GM21723 (cell line): Measurements from ENCODE around the gene SNRNP200.
A peak's percentile ranks its signal among the peaks of the same experiment; 100 is the strongest.
"Not testable (repeated sequence)": the region's sequence is repeated elsewhere in the genome, so short reads cannot be mapped to it uniquely, and the experiment has no call there.

Source experiments
- ATAC-seq: cut with Tn5 transposase; IDR thresholded peaks from one replicate; pipeline ENCODE4 v1.9.1; 2021; ENCODE audit warnings: mild to moderate bottlenecking, moderate library complexity; ENCODE audit not compliant: unreplicated experiment

SNRNP200 gene

DNA sequence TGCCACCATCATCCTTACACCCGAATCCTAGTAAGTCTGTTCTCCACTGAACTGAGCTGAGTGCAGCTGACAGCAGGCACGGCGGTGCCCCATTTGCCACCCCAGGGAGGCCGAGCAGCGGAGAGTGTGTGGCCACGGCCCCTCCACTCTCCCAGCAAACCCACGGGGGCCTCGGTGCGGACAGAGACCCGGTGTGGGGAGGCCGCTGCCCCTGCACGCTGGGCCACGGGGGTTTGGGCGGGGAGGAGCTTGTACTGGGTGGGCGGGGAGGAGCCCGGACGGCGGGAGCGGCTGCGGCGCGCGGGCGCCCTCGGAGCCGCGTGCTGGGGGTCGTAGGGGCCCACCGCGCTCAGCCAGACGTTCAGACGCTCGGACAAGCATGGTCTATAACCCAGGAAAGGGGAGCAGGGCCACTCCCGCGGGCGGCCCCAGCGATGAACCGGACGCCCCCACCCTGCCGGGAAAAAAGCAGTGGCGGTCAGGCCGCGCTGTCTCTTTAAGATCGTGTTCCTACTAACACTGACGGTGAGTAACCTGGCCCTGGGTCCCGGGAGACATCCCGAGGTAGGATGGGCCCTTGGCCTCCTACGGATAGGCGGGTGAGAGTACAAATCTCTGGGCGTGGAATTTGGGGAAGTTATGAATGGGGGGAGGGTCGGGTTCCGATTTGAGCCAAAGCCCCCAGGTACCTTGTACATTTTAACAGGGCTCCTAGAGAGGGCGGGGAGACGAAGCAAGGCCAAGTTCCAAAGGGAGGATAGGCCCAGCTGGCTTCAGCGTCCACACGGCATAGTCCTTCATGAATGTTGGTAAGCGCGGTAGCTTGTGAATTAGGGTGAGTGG is 19.9 kb upstream of the SNRNP200 start, which contains the start of gene ITPRIPL1:
Gene ITPRIPL1, plus strand, starts transcription at position 277 of the 843 bp plus-strand sequence. Its CDS starts 523 bp downstream, at position 800.
- no peak for ATAC-seq

DNA sequence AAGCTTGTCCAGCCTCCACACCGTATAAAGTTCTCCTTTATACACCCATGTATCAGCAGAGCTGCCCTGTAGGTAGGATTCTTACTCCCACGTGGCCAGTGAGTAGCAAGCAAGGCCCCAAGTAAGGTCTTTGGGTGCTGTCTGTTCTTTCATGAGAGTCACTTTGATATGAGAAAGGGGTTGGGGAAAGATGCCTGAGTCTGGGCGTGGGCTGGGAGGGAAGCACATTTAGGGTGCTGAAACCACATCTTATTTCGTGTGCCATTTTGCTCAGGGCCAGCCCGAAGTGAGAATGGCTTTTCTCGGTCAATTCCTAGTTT is 19.3 kb upstream of the SNRNP200 start:
- no peak for ATAC-seq

DNA sequence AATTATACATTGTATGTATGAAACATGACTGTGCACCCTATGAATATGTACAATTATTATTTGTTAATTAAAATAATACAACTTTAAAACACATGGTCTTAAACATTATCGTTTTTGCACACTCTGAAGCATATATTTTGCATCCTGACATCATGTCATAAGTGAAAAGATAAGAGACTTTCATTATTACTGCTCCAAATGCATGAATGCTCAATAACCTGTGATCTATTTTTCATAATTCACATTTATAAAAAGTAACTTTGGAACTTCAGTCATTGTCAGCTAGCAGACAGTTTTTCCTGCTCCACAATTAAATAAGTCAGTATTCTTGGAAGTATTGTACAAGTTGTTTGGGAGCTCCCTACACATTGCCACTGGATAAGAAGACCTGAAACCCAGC is 18.5 kb upstream of the SNRNP200 start:
- no peak for ATAC-seq

DNA sequence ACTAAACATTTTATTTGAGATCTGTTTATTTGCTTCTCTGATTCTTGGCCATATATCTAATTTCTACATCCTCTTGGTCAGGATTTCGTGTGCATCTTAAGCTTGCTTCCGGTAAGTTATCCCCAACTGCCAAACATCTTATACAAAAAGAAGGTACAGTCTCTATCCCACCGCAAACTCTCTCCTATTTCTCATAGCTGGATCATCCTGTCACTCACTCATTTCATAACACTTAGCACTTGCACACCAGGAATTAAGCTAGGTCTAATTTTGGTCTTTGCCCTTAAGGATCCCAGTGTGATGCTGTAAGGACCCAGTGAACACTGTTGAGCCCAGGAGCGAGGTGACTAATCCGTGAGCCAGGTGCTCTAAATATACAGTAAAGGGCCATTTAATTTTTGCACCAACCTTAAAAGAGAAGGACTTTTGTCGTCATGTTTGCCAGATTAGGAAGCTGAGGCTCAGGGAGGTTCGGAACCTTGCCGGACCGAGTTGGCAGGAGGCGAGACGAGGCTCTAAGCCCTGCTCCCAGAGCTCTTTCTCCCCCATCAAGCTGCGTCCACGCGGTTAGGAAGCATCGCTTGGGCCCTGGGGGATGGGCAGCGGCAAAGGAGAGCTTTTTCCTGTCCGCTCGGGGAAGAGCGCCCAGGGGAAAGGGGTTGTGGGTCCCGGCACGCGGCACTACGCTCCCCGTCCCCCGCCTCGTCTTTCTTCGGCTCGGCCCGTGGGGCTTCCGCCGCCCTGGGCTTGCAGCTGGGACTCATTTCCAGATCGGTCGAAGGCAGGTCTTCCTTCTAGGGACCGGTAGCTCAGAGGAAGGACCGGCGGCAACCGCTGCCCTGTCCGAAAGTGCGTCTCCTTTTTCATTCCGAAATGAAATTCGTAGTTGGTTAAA is 15.6 kb upstream of the SNRNP200 start:
- peak; percentile 24 for ATAC-seq

DNA sequence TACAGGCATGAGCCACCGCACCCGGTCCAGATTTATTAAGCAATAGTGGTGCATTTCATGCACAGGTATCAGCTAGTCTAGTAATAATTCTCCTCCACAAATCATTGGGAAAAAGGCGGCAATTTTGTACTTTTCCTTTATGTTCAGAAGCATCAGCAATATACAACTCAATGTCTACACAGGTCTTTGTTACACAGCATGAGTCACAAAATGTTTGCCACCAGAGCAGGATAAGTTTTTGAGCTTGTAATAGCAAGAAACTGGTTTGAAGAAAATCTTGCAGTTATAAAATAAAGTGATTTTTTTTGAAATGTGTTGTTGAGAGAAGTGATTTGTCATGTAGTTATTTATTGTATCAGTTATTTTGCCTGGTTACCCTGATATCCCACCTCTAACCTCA is 15.0 kb upstream of the SNRNP200 start:
- ATAC-seq: no peak

DNA sequence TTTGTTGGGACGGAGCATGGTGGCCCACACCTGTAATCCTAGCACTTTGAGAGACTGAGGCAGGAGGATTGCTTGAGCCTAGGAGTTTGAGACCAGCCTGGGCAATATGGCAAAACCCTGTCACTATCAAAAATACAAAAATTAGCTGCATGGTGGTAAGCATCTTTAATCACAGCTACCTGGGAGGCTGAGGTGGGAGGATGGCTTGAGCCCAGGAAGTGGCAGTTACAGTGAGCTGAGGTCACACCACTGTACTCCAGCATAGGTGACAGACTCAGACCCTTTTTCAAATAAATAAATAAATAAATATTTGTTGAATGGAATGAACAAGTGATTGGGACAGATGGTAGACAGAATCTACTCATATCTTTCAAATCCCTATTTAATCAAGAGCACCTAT is 14.1 kb upstream of the SNRNP200 start:
- no peak for ATAC-seq

DNA sequence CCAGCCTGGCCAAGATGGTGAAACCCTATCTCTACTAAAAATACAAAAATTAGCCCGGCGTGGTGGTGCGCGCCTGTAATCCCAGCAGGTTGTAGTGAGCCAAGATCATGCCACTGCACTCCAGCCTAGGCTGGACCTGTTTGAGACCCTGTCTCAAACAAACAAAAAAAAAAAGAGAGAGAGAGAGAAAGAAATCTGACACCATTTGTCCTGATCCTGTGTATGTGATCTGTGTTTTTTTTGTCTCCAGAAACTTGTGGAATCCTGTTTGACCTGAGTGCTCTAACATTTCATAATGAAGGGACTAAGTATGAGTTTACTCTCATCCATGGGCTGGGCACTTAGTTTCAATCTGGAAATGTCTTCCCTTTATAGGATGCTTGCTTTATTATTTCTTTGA is 13.4 kb upstream of the SNRNP200 start:
- ATAC-seq: no peak

DNA sequence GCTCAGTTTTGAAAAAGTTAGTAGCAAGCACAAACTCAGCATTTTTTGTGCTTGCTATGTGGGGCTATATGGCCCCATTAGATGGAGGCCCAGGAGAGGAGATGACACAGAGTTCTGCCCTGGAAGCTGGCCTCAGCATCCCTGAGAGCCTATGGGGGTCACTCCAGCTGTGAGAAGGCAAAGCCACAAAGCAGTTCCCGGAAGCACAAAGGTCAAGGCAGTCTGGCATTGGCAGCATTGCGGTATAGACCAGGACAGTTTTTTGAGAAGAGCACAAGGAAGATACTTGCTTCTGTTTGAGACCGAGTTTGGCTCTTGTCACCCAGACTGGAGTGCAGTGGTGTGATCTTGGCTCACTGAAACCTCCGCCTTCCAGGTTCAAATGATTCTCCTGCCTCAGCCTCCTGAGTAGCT is 12.2 kb upstream of the SNRNP200 start:
- no peak for ATAC-seq

DNA sequence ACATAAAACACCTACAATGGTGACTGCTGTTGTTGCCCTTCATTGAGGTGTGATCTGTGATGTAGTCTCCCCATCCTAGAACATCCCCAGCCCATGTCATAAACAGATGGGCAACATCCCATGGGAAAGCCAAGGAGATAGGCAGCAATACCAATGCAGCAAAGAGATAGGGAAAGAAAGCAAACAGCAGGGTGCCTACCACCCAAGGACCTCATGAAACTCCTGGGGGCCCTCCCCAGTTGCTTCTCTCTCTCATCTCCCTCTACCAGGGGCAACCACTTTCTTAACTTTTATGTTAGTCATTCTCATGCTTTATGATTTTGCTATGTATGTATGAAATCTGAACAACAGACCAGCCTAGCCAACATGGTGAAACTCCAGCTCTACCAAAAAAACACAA is 11.7 kb upstream of the SNRNP200 start:
- no peak for ATAC-seq

DNA sequence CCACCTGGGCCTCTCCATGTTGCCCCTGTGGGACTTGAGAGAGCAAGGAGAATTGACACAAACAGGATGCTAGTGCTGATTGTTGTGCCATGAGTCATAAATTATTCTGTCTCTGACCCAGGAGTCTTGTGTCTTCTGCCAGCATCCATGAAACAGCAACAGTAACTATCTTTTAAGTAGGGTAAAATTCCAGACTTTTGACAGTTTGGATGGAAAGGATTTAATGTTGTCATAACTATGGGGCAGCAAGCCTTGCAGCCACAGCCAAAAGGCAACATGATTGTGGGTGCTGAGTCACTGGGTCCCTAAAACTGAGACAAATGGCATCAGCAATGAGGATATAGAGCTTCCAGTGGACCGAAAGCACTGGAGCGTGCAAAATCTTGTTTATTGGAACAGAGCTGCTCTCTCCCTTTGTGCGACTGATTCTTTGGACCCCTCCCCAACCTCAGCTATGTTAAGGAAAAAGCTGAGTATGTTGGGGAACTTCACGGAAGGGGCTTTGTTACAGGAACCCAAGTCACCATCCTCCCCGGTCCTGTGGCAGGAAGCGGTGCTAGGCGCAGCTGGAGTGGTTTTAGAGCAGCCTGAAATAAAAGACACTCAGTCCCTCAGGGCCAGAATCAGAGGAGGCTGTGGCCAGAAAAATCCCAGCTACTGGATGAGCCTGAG is 10.2 kb upstream of the SNRNP200 start:
- ATAC-seq: no peak

DNA sequence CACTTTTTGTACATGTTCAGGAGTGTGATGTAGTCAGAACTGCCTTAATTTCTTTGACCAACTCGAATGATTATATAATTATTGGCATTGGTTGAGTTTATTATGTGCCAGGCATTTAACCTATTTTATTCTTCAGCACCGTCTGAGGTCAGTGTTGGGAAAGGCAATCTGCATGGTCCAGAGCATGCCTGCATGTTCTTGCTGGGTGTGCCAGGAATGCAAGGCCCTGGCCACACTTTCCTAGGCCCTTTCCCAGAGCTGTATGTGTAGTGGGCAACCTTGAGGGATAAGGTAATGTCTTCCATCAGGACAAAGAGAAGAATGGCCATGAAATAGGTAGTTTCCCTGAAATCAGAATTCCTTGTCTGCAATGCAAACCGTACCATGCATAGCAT is 9.7 kb upstream of the SNRNP200 start:
- ATAC-seq: no peak

DNA sequence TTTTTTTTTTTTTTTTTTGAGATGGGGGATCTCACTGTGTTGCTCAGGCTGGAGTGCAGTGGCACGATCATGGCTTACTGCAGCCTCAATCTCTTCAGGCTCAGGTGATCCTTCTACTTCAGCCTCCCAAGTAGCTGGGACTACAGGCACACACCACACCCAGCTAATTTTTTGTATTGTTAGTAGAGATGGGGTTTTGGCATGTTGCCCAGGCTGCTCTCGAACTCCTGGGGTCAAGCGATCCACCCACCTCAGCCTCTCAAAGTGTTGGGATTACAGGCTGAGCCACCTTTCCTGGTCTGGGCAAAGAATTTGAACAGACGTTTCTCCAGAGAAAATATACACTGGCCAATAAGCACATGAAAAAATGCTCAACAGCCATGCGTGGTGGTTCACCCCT is 2.9 kb upstream of the SNRNP200 start:
- ATAC-seq: no peak

DNA sequence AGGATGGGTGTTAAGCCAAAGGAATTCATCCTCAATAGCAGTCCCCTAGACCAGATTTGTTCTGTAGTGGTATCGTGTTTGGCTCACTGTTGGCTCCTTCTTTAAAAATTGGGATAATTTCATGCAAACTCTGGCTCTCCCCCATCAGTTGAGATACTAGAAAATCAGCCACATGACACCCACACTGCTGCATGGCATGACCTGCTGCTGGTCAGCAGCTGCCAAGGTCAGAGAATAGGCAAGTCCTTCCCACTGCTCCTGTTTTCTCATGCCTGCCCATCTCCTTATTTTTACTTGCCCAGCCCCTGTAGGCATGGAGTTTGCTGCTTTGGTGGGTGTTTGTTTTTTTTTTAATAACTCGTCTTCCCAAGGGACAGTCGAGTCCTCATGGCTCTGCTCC is 1.0 kb upstream of the SNRNP200 start:
- ATAC-seq: no peak

DNA sequence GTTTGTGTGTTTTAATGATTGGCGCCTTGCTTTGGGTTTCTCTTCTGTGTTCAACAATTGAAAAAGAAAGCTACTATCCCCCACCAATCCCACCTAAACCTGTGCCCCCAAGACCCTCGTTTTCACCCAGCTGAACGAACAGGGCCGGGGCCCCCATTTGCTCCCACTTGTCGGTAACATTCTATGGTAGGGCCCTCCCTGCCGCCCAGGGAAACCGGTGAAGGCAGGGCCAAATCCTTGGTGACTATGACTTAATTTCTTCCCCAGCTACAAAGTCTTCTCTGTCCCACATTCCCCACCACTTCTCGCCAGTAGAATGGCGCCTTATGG is 598 bp upstream of the SNRNP200 start:
- no peak for ATAC-seq

DNA sequence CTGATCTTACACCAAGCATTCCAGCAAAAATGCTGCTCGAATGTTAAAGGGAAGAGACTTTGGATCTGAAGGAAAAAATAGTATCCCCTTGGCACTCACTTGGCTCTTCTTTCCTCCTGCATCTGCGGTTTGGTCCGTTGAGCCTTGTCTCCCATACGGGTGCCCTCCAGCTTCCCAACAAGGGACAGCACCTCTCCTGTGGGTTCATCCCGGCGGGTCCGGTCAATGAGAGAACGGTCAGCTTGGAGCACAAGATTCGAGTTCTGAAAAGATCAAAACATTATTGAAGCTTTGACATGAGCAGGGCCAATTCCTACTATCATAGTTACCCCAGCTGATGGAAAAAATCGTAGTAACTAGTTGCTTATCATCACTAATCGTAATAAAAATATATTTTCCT is 740 bp downstream of the SNRNP200 start:
- no peak for ATAC-seq

DNA sequence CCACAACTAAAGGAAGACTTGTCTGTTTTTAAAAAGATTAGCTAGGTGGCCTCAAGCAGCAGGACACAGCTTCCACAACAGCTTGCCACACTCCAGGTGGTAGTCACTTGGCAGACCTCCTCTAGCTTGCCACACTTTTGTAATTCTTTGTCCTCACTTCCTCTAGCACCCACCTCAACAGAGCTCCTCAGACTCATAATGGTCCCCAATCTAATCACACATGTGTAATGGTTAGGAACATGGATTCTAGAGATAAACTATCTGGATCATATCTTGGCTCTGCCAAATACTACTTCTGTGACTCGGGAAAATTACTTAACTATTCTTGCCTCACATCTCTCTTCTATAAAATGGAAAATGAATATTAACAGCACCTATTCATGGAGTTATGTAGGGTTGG is 3.5 kb downstream of the SNRNP200 start:
- ATAC-seq: no peak

DNA sequence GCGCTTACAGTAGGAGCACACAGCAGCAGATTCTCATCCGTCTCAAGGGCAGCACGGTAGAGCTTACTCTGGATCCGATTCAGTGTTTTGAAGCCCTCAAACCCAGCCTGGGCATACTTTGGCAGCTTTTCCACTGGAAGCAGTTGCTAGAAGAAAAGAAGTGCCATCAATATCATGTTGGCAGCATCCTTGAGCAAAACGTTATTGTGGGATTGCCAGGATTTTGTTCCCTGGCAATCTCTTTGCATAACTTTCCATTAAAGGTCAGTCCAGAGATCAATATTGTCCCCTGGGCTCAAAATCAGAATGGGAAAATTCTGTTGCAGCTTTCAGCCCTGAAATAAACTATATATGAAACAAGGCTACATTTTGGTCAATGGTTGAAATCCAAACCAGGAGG is 8.4 kb downstream of the SNRNP200 start:
- no peak for ATAC-seq

DNA sequence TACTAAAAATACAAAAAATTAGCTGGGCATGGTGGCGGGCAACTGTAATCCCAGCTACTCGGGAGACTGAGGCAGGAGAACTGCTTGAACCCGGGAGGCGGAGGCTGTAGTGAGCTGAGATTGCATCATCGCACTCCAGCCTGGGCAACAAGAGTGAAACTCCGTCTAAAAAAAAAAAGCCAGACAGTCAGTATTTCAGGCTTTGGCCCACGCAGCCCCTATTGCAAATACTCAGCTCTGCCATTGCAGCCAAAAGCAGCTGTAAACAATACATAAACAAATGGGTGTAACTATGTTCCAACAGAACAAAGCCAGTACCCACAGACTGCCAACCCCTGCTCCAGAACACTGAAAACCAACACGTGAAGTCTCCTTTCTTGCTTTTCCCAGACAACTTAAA is 11.1 kb downstream of the SNRNP200 start:
- ATAC-seq: not testable (repeated sequence)

DNA sequence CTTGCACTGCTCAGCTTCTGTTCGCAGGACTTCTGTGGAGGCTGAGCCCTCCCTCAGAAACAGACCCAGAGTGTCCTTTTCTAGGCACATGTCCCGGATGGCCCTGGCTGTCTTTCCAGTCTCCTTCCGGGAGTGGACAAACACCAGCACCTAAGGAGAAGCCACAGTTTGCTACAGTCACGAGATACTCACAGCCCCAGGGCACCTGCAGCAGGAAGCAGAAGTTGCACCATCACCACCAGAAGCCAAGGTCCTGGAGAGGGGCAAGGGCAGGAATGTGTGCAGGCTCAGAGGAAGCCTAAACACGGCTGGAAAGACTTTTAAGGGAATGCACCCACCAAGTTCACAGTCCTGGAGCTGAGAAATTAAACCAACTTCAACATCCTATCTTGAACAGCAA is 13.6 kb downstream of the SNRNP200 start:
- no peak for ATAC-seq

DNA sequence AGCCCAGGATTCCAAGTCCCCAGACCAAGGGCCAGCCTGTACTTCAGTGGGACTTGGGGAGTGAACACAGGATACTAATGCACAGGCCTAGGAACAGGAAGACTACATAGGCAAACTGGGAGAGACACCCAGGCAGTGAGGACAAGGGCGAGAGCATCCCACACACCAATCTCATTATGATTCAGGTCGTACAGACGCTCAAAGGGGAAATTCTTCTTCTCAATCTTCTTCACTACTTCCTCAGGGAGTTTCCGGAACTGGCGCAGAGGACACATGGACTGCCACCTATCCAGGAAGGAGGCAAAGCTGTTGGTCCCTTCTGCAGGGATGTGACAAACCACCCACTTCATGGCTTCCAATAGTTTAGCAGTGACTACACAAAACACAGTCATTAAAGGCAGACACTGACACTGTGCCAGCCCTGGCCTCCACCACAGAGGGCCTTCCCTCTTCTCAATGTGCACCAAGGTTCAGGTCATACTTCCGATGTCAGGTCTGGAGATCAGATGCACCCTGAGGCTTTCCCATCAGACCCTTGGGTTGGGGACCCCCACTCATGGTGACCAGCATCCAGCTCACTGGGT is 18.0 kb downstream of the SNRNP200 start:
- no peak for ATAC-seq

DNA sequence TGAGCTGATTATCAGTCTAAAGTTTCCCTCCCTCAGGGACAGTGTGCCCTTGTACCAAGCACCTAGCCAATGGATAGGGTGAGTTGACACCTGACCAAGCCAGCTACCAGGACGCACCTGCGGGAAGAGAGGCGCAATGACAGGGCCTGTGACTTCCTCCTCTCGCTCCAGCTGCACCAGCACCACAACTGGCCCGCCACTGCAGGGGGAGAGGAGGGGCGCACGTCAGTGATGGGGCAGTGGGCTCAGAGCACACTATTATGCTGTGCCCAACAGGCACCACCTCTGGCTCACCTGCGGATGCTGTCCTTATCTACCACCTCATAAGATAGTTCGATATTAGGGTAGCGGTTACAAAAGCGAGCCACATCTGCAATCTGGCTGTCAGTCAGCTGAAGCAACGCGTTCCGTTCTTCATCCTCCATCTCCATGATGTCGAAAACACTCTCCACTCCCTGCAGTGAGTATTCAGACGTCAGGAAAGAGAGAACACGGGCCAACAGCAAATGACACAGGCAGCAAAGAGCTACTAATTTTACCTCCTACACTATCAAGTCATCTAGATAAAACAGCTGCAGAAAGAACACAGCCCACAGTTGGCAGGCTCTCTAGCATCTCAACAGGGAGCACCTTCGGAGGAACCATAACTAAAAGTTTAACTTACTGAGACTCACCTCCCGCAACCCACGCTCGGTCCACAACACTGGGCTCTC is 28.4 kb downstream of the SNRNP200 start:
- ATAC-seq: no peak
